ENCODE data around the gene SKAP1. TPM values are rescaled to one million over a fixed set of nuclear protein-coding genes. Genes with fewer than 3 reads are reported as not detected.
A peak's percentile ranks its signal among the peaks of the same experiment; 100 is the strongest.

SKAP1 gene
- polyA plus RNA-seq, 3 donors = 0.13 to 1.0 (median 0.52) TPM

- Histone ChIP-seq H3K4me2 (replicated peaks; ENCODE audit: extremely low read depth, low read length, poor library complexity, severe bottlenecking) (no peak overlapping the region), H3K4me3 (replicated peaks in 1 of 3; ENCODE audit: low read depth in 2 of 3, low read length in 3 of 3) (no peak overlapping the region), H3K79me2 (ENCODE audit: insufficient read depth, low read length) (no peaks in the 10 kb centered on the region), H3K27me3 (ENCODE audit: control insufficient read depth in 2 of 2, insufficient read depth in 2 of 2, low read length in 2 of 2) (peaks cover 14 to 19% of the 10 kb centered on the region in 2 donors), H2AFZ (ENCODE audit: insufficient read depth, low read depth, low read length, poor library complexity, severe bottlenecking) (no peak overlapping the region), H4K20me1 (ENCODE audit: insufficient read depth, low read length) (no peaks in the 10 kb centered on the region), H3K9me3 (replicated peaks in 1 of 2; ENCODE audit: control insufficient read depth in 1 of 2, insufficient read depth in 1 of 2, low read length in 2 of 2) (no peaks in the 10 kb centered on the region), H3K27ac (ENCODE audit: low read depth in 1 of 2, low read length in 2 of 2) (no peak overlapping the region), H3K4me1 (ENCODE audit: control insufficient read depth in 1 of 2, insufficient read depth in 2 of 2, low read length in 2 of 2) (peaks cover 10 to 13% of the 10 kb centered on the region in 2 donors), H3K36me3 (replicated peaks in 1 of 2; ENCODE audit: control insufficient read depth in 1 of 2, insufficient read depth in 2 of 2, low read length in 2 of 2) (no peaks in the 10 kb centered on the region), H3K9ac (ENCODE audit: insufficient read depth, low read length, poor library complexity, severe bottlenecking) (no peak overlapping the region)
- Mint-ChIP-seq H3K9me3 (no peaks in the 10 kb centered on the region), H3K36me3 (no peaks in the 10 kb centered on the region), H3K27ac (no peak overlapping the region), H3K4me3 (peak overlapping the region in 1 of 2 donors; percentile 31), H3K4me1 (peaks cover 10% of the 10 kb centered on the region), H3K27me3 (ENCODE audit: low read depth in 3 of 3) (peaks cover 26 to 34% (median 29%) of the 10 kb centered on the region in 3 donors)
- intact Hi-C loops (cut with micrococcal nuclease) = no loop called here
- no CpG with 5 or more reads among the region's 3 CpGs for WGBS (ENCODE audit: insufficient coverage)
- no peak for TF ChIP-seq CTCF (IDR thresholded peaks at IDR 0.05)
- DNase-seq = no peak
Observed at GRCh38 chr17:48144976-48145798, 284.8 kb downstream of the SKAP1 start.

- Histone ChIP-seq H4K20me1 (ENCODE audit: insufficient read depth, low read length) (no peaks in the 10 kb centered on the region), H3K4me1 (ENCODE audit: control insufficient read depth in 1 of 2, insufficient read depth in 2 of 2, low read length in 2 of 2) (peaks cover 19 to 22% of the 10 kb centered on the region in 2 donors), H3K9me3 (replicated peaks in 1 of 2; ENCODE audit: control insufficient read depth in 1 of 2, insufficient read depth in 1 of 2, low read length in 2 of 2) (no peaks in the 10 kb centered on the region), H3K36me3 (replicated peaks in 1 of 2; ENCODE audit: control insufficient read depth in 1 of 2, insufficient read depth in 2 of 2, low read length in 2 of 2) (no peaks in the 10 kb centered on the region), H3K4me3 (replicated peaks in 1 of 3; ENCODE audit: low read depth in 2 of 3, low read length in 3 of 3) (no peak overlapping the region), H3K79me2 (ENCODE audit: insufficient read depth, low read length) (no peaks in the 10 kb centered on the region), H3K27me3 (ENCODE audit: control insufficient read depth in 2 of 2, insufficient read depth in 2 of 2, low read length in 2 of 2) (peaks cover 11 to 12% of the 10 kb centered on the region in 2 donors), H3K4me2 (replicated peaks; ENCODE audit: extremely low read depth, low read length, poor library complexity, severe bottlenecking) (no peak overlapping the region), H3K27ac (ENCODE audit: low read depth in 1 of 2, low read length in 2 of 2) (no peak overlapping the region), H3K9ac (ENCODE audit: insufficient read depth, low read length, poor library complexity, severe bottlenecking) (no peak overlapping the region), H2AFZ (ENCODE audit: insufficient read depth, low read depth, low read length, poor library complexity, severe bottlenecking) (no peak overlapping the region)
- Mint-ChIP-seq H3K27ac (no peak overlapping the region), H3K4me1 (peaks cover 17% of the 10 kb centered on the region), H3K9me3 (no peaks in the 10 kb centered on the region), H3K4me3 (no peak overlapping the region), H3K27me3 (ENCODE audit: low read depth in 3 of 3) (peaks cover 24 to 32% (median 25%) of the 10 kb centered on the region in 3 donors), H3K36me3 (no peaks in the 10 kb centered on the region)
- 80% methylated on average over 3 of the region's 8 CpGs for WGBS (ENCODE audit: insufficient coverage)
- intact Hi-C loops (cut with micrococcal nuclease) = no loop called here
- no peak for TF ChIP-seq CTCF (IDR thresholded peaks at IDR 0.05)
- no peak for DNase-seq
Observed at GRCh38 chr17:48144231-48144630, 285.8 kb downstream of the SKAP1 start.
